HG02759 (cell line): Measurements from ENCODE around the gene BCL10.

Experiments
- ATAC-seq: cut with Tn5 transposase; IDR thresholded peaks from one replicate; pipeline ENCODE4 v1.9.1; 2021; ENCODE audit warnings: mild to moderate bottlenecking, moderate library complexity; ENCODE audit not compliant: unreplicated experiment

BCL10 gene

GRCh38 chr1:85224734-85225623, 51.5 kb downstream of the BCL10 start:
- ATAC-seq: no peak

GRCh38 chr1:85224295-85224694, 52.1 kb downstream of the BCL10 start:
- ATAC-seq: no peak

GRCh38 chr1:85223334-85223733, 53.1 kb downstream of the BCL10 start:
- ATAC-seq: no peak

- no peak for ATAC-seq
These were observed 55.7 kb downstream of the BCL10 start for GRCh38 chr1:85220756-85221201.

- ATAC-seq: no peak
These were observed 56.4 kb downstream of the BCL10 start for GRCh38 chr1:85219853-85220610.

- ATAC-seq: no peak
These were observed 59.7 kb downstream of the BCL10 start for GRCh38 chr1:85216697-85217096.
